Ishikawa (cell line): ENCODE measurements around the gene CACNA1H.

Experiments used
- CEBPB ChIP-seq: IDR thresholded peaks from 2 replicates; pipeline ENCODE4 v1.6.1; 2012
- CREB1 ChIP-seq: IDR thresholded peaks from 2 replicates; pipeline ENCODE4 v1.6.1; 2012; ENCODE audit warnings: low read depth
- EGR1 ChIP-seq: IDR thresholded peaks from 2 replicates; pipeline ENCODE4 v1.6.1; 2012
- EP300 ChIP-seq: IDR thresholded peaks from 2 replicates; pipeline ENCODE4 v1.6.1; 2012; ENCODE audit warnings: borderline replicate concordance
- NFIC ChIP-seq: IDR thresholded peaks from 2 replicates; pipeline ENCODE4 v1.6.1; 2012
- RAD21 ChIP-seq: IDR thresholded peaks from 2 replicates; pipeline ENCODE4 v1.6.1; 2012; ENCODE audit warnings: low read depth
- TAF1 ChIP-seq: IDR thresholded peaks from 2 replicates; pipeline ENCODE4 v1.6.1; 2012; ENCODE audit warnings: low read depth, mild to moderate bottlenecking
- TEAD4 ChIP-seq: IDR thresholded peaks from 2 replicates; pipeline ENCODE4 v1.6.1; 2012
- USF1 ChIP-seq: IDR thresholded peaks from 2 replicates; pipeline ENCODE4 v1.6.1; 2012
- YY1 ChIP-seq: IDR thresholded peaks from 2 replicates; pipeline ENCODE4 v1.6.1; 2012; ENCODE audit warnings: low read depth
- TF ChIP-seq, protein P1 (sequence below): IDR thresholded peaks from 2 replicates; pipeline ENCODE4 v1.6.1; 2012; ENCODE audit warnings: low read depth, mild to moderate bottlenecking
- TF ChIP-seq, protein P2 (sequence below): IDR thresholded peaks from 2 replicates; pipeline ENCODE4 v1.6.1; 2012

DNA sequence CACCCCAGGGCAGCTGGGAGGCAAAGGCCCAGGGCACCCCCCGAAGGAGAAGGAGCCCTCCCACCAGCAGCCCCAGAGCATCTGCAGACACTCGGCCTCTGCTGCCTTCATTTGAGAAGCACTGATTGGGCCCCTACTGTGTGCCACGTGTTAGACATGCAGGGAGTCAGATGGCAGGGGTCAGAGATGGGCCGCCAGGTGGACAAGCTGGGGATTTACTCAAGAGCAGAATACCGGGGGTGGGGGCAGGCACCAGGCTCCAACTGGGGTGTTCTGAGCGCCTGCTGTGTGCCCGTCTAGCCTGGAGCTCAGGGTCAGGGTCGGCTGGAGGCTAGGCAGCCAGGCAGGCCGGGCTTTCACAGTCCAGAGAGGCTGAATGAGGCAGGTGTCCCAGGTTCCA, 53.4 kb downstream of the CACNA1H start:
- TF ChIP-seq CEBPB (no peak), USF1 (no peak), NFIC (no peak), CREB1 (no peak), YY1 (no peak), EP300 (no peak), EGR1 (no peak), TEAD4 (no peak), RAD21 (no peak), TAF1 (no peak)
- TF ChIP-seq, protein P1, sequence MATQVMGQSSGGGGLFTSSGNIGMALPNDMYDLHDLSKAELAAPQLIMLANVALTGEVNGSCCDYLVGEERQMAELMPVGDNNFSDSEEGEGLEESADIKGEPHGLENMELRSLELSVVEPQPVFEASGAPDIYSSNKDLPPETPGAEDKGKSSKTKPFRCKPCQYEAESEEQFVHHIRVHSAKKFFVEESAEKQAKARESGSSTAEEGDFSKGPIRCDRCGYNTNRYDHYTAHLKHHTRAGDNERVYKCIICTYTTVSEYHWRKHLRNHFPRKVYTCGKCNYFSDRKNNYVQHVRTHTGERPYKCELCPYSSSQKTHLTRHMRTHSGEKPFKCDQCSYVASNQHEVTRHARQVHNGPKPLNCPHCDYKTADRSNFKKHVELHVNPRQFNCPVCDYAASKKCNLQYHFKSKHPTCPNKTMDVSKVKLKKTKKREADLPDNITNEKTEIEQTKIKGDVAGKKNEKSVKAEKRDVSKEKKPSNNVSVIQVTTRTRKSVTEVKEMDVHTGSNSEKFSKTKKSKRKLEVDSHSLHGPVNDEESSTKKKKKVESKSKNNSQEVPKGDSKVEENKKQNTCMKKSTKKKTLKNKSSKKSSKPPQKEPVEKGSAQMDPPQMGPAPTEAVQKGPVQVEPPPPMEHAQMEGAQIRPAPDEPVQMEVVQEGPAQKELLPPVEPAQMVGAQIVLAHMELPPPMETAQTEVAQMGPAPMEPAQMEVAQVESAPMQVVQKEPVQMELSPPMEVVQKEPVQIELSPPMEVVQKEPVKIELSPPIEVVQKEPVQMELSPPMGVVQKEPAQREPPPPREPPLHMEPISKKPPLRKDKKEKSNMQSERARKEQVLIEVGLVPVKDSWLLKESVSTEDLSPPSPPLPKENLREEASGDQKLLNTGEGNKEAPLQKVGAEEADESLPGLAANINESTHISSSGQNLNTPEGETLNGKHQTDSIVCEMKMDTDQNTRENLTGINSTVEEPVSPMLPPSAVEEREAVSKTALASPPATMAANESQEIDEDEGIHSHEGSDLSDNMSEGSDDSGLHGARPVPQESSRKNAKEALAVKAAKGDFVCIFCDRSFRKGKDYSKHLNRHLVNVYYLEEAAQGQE = no peak
- TF ChIP-seq, protein P2, sequence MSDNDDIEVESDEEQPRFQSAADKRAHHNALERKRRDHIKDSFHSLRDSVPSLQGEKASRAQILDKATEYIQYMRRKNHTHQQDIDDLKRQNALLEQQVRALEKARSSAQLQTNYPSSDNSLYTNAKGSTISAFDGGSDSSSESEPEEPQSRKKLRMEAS = peak; percentile 54; the same call in 1 of the 2 replicates
